ENCODE measurements around the gene MIPOL1. TPM values are rescaled to one million over a fixed set of nuclear protein-coding genes. Genes with fewer than 3 reads are reported as not detected.

Gene MIPOL1
- total and polyA plus RNA-seq, 2 donors (not counting 3 experiments of a cell fraction or from before 2014, with no cell fraction given): 3.4 to 33.5 TPM

DNA sequence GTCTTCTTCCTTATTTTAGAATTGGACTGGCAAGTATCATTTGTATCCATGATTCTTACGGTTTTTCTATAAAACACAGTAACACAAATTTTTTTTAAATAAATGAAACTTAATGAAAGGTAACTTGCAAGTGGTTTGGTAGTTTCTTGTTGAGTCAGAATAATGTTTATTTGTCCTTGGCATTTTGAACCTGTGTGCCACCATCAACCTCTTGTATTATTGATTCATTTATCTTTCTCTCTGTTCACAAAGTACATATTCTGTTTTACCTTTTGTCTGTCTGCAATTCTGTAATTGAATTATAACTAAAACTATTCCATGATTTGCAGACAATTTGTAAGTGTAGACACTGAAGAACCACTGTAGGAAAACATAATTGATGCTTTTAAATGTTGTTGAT, 54.7 kb downstream of the MIPOL1 start:
- CTCF ChIA-PET: interaction anchor here (0.8 to 2.4 kb wide), 10 partner anchors 9 to 622 kb away, joined by 3 to 11 read pairs (median 5); no protein-coding TSS in a partner anchor
- no peak for TF ChIP-seq CTCF (IDR thresholded peaks at IDR 0.05; ENCODE audit: extremely low read depth in 1 of 2, insufficient read depth in 1 of 2, low read depth in 1 of 2, low read length in 2 of 2)
- no peak for TF ChIP-seq EZH2 (IDR thresholded peaks at IDR 0.05; ENCODE audit: borderline replicate concordance, low read depth, low read length, severe bottlenecking)
- no peak for TF ChIP-seq GATA2 (IDR thresholded peaks at IDR 0.05; ENCODE audit: insufficient read depth, insufficient read length, low read depth, low read length)
- no peak for TF ChIP-seq POLR2A (IDR thresholded peaks at IDR 0.05; ENCODE audit: low read depth, low read length)
- TF ChIP-seq MYC (IDR thresholded peaks at IDR 0.05; ENCODE audit: low read depth, low read length): no peak
- TF ChIP-seq POLR2AphosphoS5 (IDR thresholded peaks at IDR 0.05; ENCODE audit: insufficient read depth, low read depth, low read length): no peak
- no peak for TF ChIP-seq JUN (IDR thresholded peaks at IDR 0.05; ENCODE audit: borderline replicate concordance, insufficient read depth, insufficient read length, low read depth)
- TF ChIP-seq FOS (IDR thresholded peaks at IDR 0.05; ENCODE audit: borderline replicate concordance, insufficient read depth, low read length): no peak
- TF ChIP-seq MAX (IDR thresholded peaks at IDR 0.05; ENCODE audit: insufficient read depth, insufficient read length): no peak
- POLR2A ChIA-PET: no interaction called here
- no peaks in the 10 kb centered on the region for H3K9me1 ChIP-seq (replicated peaks; ENCODE audit: control insufficient read depth, extremely low read depth, insufficient read depth, low read length)
- H4K20me1 ChIP-seq (replicated peaks; ENCODE audit: control insufficient read depth, extremely low read depth, insufficient read depth, low read length): no peaks in the 10 kb centered on the region
- no peaks in the 10 kb centered on the region for H3K27me3 ChIP-seq (ENCODE audit: control insufficient read depth in 2 of 2, insufficient read depth in 2 of 2, low read length in 2 of 2)
- H3K9ac ChIP-seq (replicated peaks; ENCODE audit: extremely low read depth, insufficient read depth, low read length): peak overlapping the region; percentile 31
- H3K79me2 ChIP-seq (ENCODE audit: control insufficient read depth, insufficient read depth, low read length): peaks cover 2% of the 10 kb centered on the region
- H3K4me3 ChIP-seq (replicated peaks in 1 of 3; ENCODE audit: insufficient read depth in 1 of 3, low read depth in 1 of 3, low read length in 3 of 3): no peak overlapping the region
- H2AFZ ChIP-seq (ENCODE audit: low read depth, low read length): no peak overlapping the region
- DNase-seq (ENCODE audit: low read depth, low spot score) (peak; percentile 10), FAIRE-seq (peak; percentile 48)
- no peak overlapping the region for H3K27ac ChIP-seq (ENCODE audit: insufficient read depth, low read depth, low read length)
- peaks cover 22% of the 10 kb centered on the region for H3K4me1 ChIP-seq (ENCODE audit: control insufficient read depth, extremely low read depth, insufficient read depth, low read length)
- H3K9me3 ChIP-seq (replicated peaks; ENCODE audit: control insufficient read depth, insufficient read depth, low read length): no peaks in the 10 kb centered on the region
- peaks cover 0 to 2% of the 10 kb centered on the region in 2 experiments for H3K36me3 ChIP-seq (ENCODE audit: control insufficient read depth in 2 of 2, extremely low read depth in 1 of 2, insufficient read depth in 2 of 2, low read length in 2 of 2)
- dilution Hi-C loops (cut with MboI; ENCODE audit: extremely low pct_ligation_motif_present, low sequenced_read_pairs) (no loop called here), intact Hi-C loops (cut with micrococcal nuclease) (no loop called here)
- no TSS peak for BruUV-seq (replicated peaks)
- H3K4me2 ChIP-seq (ENCODE audit: insufficient read depth, low read length): peak overlapping the region; percentile 51
